Right renal pelvis (tissue), 4 donors: ENCODE measurements around the gene RBM12. TPM values are rescaled to one million over a fixed set of nuclear protein-coding genes. Genes with fewer than 3 reads are reported as not detected.
A peak's percentile ranks its signal among the peaks of the same experiment; 100 is the strongest.
"Not testable (repeated sequence)": the region's sequence is repeated elsewhere in the genome, so short reads cannot be mapped to it uniquely, and the experiment has no call there.

Experiments
- DNase-seq, 4 donors: peaks; one replicate each; pipeline ENCODE4 v3.0.0-alpha.2; 2013; ENCODE audit warnings: low read depth in 4 of 4, low spot score in 3 of 4, missing footprints in 1 of 4
- polyA plus RNA-seq, 4 donors: library from polyadenylated mRNA; unstranded; fragments of 120-200 nt; gene quantifications; one replicate each; pipeline ENCODE4 v1.2.1, GENCODE V29; 2013; ENCODE audit not compliant: insufficient read length in 4 of 4

Gene RBM12, protein sequence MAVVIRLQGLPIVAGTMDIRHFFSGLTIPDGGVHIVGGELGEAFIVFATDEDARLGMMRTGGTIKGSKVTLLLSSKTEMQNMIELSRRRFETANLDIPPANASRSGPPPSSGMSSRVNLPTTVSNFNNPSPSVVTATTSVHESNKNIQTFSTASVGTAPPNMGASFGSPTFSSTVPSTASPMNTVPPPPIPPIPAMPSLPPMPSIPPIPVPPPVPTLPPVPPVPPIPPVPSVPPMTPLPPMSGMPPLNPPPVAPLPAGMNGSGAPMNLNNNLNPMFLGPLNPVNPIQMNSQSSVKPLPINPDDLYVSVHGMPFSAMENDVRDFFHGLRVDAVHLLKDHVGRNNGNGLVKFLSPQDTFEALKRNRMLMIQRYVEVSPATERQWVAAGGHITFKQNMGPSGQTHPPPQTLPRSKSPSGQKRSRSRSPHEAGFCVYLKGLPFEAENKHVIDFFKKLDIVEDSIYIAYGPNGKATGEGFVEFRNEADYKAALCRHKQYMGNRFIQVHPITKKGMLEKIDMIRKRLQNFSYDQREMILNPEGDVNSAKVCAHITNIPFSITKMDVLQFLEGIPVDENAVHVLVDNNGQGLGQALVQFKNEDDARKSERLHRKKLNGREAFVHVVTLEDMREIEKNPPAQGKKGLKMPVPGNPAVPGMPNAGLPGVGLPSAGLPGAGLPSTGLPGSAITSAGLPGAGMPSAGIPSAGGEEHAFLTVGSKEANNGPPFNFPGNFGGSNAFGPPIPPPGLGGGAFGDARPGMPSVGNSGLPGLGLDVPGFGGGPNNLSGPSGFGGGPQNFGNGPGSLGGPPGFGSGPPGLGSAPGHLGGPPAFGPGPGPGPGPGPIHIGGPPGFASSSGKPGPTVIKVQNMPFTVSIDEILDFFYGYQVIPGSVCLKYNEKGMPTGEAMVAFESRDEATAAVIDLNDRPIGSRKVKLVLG
- polyA plus RNA-seq, result 100 to 1,000 TPM in 2 of 4 donors, 10 to 100 TPM in 2; 92.0 to 106 (median 101) TPM

DNA sequence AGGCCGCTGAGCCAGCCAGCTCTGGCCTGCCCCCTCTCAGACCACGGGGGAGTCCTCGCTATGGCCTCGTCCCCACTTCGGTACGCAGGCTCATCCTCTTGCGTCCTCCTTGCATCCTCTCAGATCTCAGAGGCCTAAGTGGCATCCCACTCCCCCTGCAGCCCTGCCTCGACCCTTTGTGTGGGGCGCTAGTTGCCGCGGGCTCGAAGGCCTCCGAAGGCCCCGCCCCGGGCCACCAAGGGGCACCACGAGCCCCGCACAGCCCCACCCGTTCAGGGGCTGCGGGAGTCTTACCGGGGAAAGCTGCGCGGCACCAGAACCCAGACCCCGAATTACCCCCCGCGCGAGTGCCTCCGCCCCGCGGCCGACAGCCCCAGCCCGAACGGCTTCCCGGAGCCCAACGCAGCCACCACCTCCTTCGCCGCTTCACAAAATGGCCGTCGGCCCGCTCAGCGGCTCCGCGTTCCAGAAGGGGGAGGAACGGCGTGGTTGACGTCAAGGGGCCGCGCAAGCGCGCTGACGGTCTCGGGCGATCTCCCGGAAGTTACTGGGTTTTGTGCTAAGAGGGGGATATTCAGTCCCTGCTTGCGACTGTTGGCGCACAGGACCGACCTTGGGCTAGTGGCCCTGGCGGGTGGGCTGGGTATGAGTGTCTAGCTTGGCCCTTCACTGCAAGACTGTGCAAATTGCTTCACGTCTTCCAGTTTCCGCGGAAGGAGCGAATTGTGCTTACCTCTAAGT is at the start of gene RBM12, which contains the start of gene CPNE1:
RBM12 (minus strand) TSS at position 435 of the 741 bp plus-strand sequence. CDS start 9,578 bp downstream, outside the sequence.
CPNE1 (minus strand) TSS at position 435 of the 741 bp plus-strand sequence. CDS start 31,977 bp downstream, outside the sequence.
- peak; percentile 85 to 93 (median 89) for DNase-seq

DNA sequence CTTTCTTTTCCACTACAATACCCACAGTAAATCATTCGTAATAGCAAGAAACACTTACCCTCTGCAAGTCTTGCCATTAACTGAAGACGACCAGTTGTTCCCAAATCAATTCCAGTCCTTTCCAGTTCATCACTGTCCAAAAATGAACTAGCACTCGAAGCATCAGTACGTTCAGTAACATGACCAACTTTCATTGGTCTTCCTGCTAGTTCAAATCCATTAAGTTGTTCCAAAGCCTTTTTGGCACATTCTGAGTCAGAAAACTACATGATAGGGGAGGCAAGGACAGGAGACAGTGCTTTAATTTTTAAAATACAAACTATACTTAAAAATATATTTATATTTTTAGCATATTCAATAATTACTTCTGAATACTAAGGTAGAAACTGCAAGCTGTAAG is 49.4 kb upstream of the RBM12 start:
- DNase-seq, result no peak

DNA sequence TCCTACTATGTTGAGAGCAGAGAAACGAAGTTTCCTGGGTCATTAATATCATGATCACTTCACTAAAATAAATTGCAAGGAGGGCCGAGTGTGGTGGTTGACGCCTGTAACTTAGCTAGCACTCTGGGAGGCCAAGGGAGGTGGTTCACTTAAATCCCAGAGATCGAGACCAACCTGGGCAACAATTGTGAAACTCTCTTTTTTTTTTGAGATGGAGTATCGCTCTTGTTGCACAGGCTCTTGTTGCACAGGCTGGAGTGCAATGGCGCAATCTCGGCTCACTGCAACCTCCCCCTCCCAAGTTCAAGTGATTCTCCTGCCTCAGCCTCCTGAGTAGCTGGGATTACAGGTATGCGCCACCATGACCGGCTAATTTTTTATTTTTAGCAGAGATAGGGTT is 48.4 kb upstream of the RBM12 start:
- DNase-seq, result not testable (repeated sequence)

DNA sequence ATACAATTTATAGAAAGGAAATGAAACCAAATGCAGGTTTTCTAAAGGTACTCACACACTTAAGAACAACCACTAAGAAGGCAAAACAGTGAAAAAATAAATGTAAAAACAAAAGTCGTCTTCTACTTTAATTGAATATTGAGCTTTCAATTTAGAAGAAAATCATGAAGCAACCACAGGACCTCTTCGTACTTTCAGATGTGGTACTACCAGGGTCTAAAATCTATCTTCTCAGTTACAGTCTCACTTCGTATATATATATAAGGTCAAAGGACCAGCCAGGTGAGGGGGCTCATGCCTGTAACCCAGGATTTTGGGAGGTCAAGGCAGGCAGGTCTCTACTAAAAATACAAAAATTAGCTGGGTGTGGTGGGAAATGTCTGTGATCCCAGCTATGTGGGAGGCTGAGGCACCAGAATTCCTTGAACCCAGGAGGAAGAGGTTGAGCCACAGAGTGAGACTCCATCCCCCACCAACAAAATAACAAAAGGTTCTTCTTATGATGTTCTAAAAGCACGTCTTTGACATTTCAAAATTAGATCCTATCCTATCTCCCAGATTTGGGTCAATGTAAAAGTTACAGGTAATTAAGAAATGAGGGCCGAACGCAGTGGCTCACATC is 47.0 kb upstream of the RBM12 start:
- DNase-seq, result no peak

DNA sequence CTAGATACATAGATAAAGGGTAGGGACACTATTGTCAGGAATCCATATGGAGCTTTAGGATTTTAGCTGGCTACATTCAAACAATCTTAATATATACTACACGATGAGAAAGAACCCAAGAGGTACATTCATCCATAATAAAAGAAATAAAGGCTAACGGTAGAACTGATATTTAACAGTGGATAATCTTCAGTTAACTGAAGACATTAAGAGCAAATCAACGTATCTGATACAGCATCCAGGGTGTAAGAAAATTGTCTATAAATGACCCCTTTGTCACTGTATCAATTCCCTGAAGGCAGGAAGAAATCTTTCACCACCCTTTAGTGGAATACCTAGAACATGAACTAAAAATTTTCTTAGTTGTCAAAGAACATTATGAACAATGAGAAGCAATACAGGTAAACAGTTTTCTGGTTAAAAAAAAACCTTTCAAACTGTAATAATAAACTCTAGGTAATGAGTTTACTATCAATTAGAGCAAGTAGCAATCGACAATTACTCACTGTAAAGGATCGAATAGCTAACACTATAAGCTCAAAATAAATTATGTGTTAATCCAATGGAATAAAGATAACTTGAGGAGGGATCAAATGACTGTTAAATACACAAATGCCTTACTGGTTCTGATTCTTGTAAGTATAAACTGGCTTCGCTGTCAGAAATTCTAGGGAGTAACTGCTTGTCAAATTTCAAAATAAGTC is 46.3 kb upstream of the RBM12 start:
- DNase-seq, result no peak

DNA sequence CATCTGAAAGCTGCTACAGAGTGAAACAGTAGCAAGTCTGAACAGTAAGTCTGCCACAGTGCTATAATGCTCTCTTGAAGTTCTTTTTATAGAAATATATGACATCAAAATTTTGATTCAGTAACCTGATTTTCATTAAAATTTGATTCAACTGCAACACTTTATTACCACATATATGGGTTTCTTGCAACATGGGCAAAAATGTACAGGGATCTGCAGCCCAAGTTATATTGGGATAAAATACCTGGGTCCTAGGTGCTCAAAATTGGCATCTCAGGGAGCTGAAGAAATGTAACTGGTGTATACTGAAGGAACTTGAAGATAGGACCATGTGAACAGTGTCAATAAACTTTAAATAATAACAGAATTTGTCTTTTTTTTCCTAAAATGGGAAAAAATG is 45.3 kb upstream of the RBM12 start:
- no peak for DNase-seq

DNA sequence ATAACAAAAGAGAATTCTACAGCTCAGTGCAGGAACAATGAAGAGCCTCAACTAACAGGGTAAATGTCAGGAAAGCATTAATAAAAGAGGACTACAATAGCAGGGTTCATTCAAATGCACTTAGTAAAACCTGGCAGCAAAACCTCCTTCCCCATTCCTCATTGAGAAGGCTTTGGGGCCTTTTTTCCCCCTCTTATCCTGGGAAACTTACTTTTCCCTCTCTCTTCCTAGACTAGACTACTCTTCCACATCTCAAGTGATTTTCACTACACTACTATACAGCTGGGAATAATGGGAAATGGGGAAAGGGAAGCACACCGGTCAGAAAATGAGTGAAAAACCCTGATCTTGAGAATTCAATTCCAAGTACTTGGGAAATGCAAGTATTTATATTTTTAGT is 44.6 kb upstream of the RBM12 start:
- DNase-seq, result no peak

DNA sequence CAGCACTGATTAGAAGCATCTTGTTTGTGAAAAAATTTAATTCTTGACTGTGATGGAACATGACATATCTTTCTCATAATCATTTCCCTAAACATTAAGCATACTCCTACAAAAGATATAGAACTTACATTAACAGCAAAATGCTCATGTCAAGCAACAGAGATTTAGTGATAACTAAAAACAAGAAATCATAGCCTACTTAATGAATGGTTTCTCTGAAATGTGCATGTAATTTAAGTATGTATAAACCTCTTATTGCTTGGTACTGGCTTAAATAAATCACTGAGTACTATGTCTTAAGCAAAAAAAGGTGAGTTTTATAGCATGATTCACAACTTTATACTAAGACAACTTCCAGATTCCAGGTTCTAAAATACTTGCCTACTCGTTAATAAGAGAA is 43.8 kb upstream of the RBM12 start:
- DNase-seq, result no peak

DNA sequence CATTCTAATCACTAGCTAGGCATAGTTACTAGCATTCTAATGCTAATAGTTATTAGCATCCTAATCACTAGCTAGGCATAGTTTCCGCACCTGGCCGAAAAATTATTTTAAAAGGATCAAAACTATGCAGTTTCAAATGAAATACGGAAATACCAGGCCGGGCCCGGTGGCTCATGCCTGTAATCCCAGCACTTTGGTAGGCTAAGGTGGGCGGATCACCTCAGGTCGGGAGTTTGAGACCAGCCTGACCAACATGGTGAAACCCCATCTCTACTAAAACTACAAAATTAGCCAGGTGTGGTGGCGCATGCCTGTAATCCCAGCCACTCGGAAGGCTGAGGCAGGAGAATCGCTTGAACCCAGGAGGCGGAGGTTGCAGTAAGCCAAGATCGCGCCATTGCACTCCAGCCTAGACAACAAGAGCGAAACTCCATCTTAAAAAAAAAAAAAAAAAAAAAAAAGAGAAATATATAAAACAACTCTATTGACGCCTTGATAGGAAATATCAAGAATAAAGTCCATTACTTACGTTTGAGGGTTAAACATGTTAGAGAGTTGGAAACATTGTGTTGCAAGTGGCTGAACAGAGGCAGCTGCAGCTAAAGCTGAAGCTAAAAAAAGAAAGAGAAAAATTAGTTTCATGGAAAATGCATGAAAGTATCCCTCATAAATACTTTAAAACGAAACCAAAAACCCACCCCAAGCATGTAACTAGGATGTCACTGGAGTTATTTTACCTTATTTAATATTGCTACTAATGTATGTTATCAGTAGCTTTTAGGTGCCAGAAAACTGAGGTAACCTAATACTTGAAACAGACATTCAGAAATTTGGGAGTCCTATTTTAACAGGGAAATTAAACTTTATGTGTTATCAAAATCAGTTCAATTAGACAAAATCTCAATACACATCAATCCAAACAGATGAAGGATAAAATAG is 42.2 kb upstream of the RBM12 start:
- not testable (repeated sequence) for DNase-seq

DNA sequence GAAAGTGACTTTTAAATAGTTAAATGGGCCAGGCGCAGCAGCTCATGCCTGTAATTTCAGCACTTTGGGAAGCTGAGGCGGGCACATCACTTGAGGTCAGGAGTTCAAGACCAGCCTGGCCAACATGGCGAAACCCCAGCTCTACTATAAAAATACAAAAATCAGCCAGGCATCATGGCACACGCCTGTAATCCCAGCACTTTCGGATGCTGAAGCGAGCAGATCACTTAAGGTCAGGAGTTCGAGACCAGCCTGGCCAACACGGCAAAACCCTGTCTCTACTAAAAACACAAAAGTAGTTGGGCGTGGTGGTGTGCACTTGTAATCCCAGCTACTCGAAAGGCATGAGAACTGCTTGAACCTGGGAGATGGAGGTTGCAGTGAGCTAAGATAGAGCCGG is 41.2 kb upstream of the RBM12 start:
- not testable (repeated sequence) for DNase-seq

DNA sequence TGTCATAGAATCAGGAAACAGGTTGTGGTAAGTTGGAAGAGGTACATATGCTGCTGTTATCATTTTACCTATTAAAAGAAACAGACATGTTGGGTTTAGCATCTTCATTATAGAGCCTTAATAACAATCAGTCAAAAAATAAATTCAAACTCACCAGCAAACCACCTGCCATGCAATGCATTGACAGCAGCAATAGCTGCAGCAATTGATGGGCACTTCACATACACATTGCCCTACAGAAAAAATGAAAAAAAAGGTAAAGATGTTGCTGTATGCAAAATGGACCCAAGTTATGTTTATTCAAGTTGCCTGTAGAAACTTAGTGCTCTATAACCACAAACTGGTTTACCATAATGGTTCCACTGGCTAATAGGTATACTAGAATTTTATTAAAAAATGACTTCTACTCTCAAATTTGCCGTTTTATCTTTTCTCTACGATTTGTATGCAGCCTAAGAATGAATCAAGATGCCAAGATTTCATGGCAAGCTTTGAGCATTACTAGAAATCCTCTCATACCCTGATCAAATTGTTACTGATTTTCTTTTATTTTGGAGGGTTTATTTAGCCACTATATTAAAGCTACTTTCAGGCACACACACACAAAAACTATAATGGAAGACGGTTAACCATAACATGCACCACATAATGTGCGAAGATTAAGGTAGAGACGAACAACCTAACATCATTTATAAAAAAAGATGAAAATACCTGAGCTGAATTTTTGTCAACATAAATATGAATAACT is 40.0 kb upstream of the RBM12 start:
- DNase-seq, result no peak

DNA sequence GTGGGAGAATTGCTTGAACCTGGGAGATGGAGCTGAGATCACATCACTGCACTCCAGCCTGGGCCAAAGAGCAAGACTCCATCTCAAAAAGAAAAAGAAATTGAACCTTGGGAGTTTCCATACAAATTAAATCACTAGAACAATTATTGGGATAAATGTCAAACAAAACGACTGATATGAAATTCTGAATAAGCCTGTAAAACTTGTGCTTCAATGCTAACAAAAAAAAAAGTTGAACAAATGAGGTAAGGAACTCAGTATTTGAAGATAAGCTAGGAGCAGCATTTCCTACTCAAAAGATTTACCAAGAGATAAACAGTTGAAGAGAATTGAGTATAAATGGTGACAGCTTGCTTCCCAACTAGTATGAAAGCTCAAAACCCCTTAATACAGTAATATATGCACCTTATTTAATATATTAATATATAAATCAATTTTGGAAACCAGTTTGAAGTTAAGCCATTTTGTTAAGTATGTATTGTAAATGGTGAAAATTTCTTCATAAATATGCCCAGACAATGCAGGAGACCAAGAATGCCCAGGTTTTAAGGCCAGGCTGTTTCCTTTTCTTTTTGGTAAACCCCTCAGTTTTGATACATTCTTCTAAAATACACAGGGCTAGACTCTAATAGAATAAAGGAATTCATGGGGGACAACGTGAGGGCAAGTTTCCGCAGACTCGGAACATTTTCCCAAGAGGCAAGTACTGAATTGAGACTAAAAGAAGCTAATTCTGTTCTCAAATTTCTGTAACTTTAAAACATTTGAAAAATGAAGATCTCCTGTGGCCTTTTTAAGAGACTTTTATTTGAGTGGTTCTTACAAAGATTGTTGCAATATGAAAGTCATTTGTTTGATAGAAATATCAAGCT is 38.4 kb upstream of the RBM12 start:
- no peak for DNase-seq

DNA sequence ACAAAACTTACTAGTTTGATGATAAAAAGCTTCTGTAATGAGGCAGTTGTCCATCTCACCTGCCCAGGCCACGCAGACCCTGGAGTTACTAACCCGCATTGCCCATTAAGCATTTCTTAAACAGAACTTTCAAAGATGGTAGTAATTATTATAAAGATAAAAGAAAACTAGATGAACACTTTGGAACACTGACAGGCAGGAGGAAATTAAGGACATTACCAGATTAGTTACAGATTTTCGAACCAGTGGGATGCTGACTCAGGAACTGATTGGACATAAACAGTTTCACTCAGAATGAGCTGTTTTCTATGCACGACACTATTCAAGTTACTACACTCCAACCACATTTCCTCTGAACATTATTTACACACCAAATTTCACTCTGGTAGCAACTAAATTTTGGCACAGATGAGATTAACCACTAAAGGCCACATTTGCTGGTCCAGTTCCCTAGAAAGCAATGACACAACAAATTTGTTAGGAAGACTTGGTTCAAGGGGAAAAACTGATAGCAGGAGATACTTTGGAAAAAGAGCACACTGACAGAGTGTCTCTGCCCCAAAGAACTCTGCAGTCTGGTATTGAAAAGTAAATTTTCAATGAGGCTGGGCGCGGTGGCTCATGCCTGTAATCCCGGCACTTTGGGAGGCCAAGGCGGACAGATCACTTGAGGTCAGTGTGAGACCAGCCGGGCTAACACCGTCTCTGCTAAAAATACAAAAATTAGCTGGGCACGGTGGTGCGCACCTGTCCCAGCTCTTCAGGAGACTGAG is 37.5 kb upstream of the RBM12 start:
- no peak for DNase-seq

DNA sequence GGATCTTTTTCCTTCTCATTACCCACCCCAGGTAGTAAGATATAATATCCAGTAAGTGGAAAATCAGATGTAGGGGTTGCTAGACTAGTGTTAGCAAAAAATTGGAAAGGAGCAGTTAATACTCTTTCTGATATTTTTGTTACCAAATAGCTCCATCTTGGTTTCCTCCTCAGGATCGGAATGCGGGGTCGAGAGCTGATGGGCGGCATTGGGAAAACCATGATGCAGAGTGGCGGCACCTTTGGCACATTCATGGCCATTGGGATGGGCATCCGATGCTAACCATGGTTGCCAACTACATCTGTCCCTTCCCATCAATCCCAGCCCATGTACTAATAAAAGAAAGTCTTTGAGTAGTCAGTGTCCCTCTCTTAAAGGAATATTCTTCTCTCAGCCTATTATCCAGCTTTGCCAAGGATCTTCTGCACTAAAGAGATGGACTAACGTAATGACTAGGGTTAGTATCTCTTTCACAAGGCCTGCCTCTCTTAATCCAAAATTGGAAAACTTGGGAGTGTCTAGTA is 36.0 kb upstream of the RBM12 start:
- DNase-seq, result no peak

DNA sequence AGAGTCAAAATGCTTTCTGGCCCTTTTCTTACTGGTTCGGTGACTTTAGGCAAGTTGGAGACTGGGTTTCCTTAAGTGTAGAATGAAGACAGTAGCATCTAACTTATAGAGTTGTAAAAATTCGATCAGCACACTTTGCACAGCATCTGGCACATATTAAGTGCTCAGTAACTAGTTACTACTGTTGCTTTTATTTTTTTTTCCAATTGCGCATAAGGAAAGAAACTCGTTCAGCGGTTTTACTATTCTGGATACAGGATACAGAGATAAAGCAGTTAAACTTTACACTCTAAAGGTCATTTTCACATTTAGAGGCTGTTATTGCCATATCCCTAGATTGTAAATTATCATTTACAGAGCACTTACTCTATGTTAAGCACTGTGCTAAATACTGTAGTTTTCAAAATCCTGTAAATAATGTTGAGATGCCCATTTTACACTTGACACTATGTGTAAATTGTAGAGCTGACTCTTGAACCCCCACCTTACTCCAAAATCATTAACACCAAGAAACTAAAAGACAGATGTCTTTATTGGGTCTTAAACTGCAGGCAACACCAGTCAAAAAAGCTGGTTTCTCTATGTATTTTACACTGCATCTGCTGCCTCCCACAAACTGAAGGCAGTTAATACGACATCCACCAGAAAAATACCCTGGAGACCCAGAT is 35.4 kb upstream of the RBM12 start:
- DNase-seq, result no peak
